ENCODE data around the gene GDI2. TPM values are rescaled to one million over a fixed set of nuclear protein-coding genes. Genes with fewer than 3 reads are reported as not detected.

Gene GDI2
- total and polyA plus RNA-seq, 4 donors: 103 to 190 (median 155) TPM

DNA sequence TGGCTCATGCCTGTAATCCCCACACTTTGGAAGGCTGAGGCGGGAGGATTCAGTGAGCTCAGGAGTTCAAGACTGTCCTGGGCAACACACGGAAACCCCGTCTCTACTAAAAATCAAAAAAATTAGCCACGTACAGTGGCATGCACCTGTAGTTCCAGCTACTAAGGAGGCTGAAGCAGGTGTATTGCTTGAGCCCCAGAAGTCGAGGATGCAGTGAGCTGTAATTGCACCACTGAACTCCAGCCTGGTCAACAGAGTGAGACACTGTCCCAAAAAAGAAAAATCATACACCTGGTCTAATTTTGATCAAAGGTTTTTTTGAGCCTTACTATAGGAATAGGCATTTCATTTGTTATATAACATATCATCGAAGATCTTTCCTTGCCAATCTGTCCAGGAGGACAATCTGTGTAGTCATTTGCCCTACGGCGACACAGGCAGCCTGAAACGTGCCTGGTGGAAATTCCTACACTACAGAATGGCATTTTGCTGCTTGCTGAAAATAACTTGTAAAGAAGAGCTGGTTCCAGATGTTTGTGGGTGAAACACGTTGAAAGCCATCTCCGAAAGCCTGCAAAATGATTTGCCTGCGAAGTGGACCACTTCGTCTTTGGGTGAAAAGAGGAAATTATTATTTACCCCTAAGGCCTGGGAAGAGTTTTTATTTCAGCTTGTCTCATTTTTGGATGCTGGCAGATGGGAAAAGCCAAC lies 31.3 kb upstream of the GDI2 start:
- Histone ChIP-seq H3K27ac (ENCODE audit: low read depth in 1 of 2, low read length in 2 of 2) (no peak overlapping the region), H3K9me3 (ENCODE audit: control insufficient read depth in 4 of 4, low read length in 3 of 4) (no peaks in the 10 kb centered on the region), H3K4me3 (ENCODE audit: low read depth in 1 of 3, low read length in 3 of 3) (no peak overlapping the region), H3K4me1 (ENCODE audit: control insufficient read depth in 4 of 4, insufficient read depth in 4 of 4, low read length in 3 of 4) (no peaks in the 10 kb centered on the region), H3K9ac (ENCODE audit: low read depth in 1 of 2, low read length in 2 of 2) (no peak overlapping the region), H3K27me3 (ENCODE audit: control insufficient read depth in 4 of 4, insufficient read depth in 4 of 4, low read length in 3 of 4) (no peaks in the 10 kb centered on the region), H3K36me3 (ENCODE audit: control insufficient read depth in 4 of 4, insufficient read depth in 3 of 4, low read depth in 1 of 4, low read length in 3 of 4) (no peaks in the 10 kb centered on the region)
- no peak for TF ChIP-seq TAF1 (conservative IDR thresholded peaks at IDR 0.05)
- no peak for TF ChIP-seq NR2F2 (IDR thresholded peaks at IDR 0.05)
- TF ChIP-seq HNF4A (conservative IDR thresholded peaks at IDR 0.05): no peak
- TF ChIP-seq FOXA1 (IDR thresholded peaks at IDR 0.05): no peak
- no peak for TF ChIP-seq EGR1 (IDR thresholded peaks at IDR 0.05; ENCODE audit: low read depth in 2 of 2)
- no peak for TF ChIP-seq HNF4G (IDR thresholded peaks at IDR 0.05)
- no peak for TF ChIP-seq CTCF (IDR thresholded peaks at IDR 0.05; ENCODE audit: low read depth, low read length, missing input control)
- no peak for TF ChIP-seq SP1 (IDR thresholded peaks at IDR 0.05)
- no peak for TF ChIP-seq RXRA (IDR thresholded peaks at IDR 0.05)
- no peak for TF ChIP-seq YY1 (IDR thresholded peaks at IDR 0.05)
- no peak for TF ChIP-seq FOXA2 (IDR thresholded peaks at IDR 0.05)
- TF ChIP-seq ZBTB33 (IDR thresholded peaks at IDR 0.05): no peak
- TF ChIP-seq, protein P1, sequence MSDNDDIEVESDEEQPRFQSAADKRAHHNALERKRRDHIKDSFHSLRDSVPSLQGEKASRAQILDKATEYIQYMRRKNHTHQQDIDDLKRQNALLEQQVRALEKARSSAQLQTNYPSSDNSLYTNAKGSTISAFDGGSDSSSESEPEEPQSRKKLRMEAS (IDR thresholded peaks at IDR 0.05): no peak
- no peak for TF ChIP-seq GABPA (IDR thresholded peaks at IDR 0.05 in 1 of 2, conservative IDR thresholded peaks at IDR 0.05 in 1 of 2)
- TF ChIP-seq JUND (IDR thresholded peaks at IDR 0.05): no peak
- 75% methylated on average over 13 of the region's 13 CpGs for WGBS
- no peak for DNase-seq (ENCODE audit: low spot score)

DNA sequence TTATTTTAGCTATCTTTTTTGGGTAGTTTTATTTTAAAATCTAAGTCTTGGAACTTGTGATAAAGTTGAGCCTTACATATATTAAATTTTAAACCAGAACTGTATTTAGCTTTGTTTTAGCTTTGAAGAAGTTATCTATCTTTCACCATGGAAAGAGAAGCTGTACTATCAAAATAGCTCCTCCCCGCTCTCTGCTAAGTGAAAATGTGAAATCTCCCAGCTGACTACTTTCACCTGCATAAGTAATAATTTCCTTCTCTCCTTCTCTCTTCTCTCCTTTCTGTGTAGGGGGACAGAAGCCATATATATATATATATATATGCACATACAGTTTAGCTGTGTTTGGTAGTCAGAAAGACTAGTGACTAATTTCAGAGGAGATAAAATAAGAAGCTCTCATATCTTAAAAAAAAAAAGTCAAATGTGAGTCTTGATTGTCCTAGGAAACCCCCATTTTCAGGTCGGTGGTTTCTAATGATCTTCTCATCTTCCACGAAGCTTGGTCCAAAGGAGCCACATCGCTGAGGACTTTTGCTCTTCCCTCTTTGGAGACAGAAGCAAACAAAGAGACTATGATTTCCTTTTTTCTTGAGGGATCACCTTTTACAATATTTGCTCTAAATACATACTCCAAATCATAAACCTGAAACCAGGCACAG lies 30.6 kb upstream of the GDI2 start:
- H3K36me3 ChIP-seq (ENCODE audit: control insufficient read depth in 4 of 4, insufficient read depth in 3 of 4, low read depth in 1 of 4, low read length in 3 of 4): no peaks in the 10 kb centered on the region
- no peaks in the 10 kb centered on the region for H3K4me1 ChIP-seq (ENCODE audit: control insufficient read depth in 4 of 4, insufficient read depth in 4 of 4, low read length in 3 of 4)
- H3K9me3 ChIP-seq (ENCODE audit: control insufficient read depth in 4 of 4, low read length in 3 of 4): no peaks in the 10 kb centered on the region
- DNase-seq (ENCODE audit: low spot score): no peak
- H3K27me3 ChIP-seq (ENCODE audit: control insufficient read depth in 4 of 4, insufficient read depth in 4 of 4, low read length in 3 of 4): no peaks in the 10 kb centered on the region
- no peak overlapping the region for H3K9ac ChIP-seq (ENCODE audit: low read depth in 1 of 2, low read length in 2 of 2)
- no peak overlapping the region for H3K4me3 ChIP-seq (ENCODE audit: low read depth in 1 of 3, low read length in 3 of 3)
- WGBS: 75% methylated on average over 4 of the region's 4 CpGs
- no peak overlapping the region for H3K27ac ChIP-seq (ENCODE audit: low read depth in 1 of 2, low read length in 2 of 2)
- no peak for TF ChIP-seq REST (IDR thresholded peaks at IDR 0.05)
- TF ChIP-seq FOXA2 (IDR thresholded peaks at IDR 0.05): no peak
- TF ChIP-seq CTCF (IDR thresholded peaks at IDR 0.05; ENCODE audit: low read depth, low read length, missing input control): no peak
- no peak for TF ChIP-seq GABPA (IDR thresholded peaks at IDR 0.05 in 1 of 2, conservative IDR thresholded peaks at IDR 0.05 in 1 of 2)
- no peak for TF ChIP-seq NR2F2 (IDR thresholded peaks at IDR 0.05)
- no peak for TF ChIP-seq TAF1 (conservative IDR thresholded peaks at IDR 0.05)
- TF ChIP-seq HNF4G (IDR thresholded peaks at IDR 0.05): no peak
- no peak for TF ChIP-seq EGR1 (IDR thresholded peaks at IDR 0.05; ENCODE audit: low read depth in 2 of 2)
- TF ChIP-seq ATF3 (IDR thresholded peaks at IDR 0.05): no peak
- no peak for TF ChIP-seq ZBTB33 (IDR thresholded peaks at IDR 0.05)
- no peak for TF ChIP-seq RAD21 (IDR thresholded peaks at IDR 0.05)
- no peak for TF ChIP-seq SP1 (IDR thresholded peaks at IDR 0.05)
- no peak for TF ChIP-seq JUND (IDR thresholded peaks at IDR 0.05)
